ENCODE data around the gene IL17RB.

Gene IL17RB

DNA sequence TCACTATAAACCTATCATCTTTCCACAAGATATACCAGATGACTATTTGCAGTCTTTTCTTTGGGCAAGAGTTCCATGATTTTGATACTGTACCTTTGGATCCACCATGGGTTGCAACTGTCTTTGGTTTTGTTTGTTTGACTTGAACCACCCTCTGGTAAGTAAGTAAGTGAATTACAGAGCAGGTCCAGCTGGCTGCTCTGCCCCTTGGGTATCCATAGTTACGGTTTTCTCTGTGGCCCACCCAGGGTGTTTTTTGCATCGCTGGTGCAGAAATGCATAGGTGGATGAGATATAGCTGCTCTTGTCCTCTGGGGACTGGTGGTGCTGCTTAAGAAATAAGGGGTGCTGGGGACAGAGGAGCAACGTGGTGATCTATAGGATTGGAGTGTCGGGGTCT lies 33.9 kb upstream of the IL17RB start:
- DNase-seq (ENCODE audit: low read depth in 2 of 3, low spot score in 1 of 3), result no peak

DNA sequence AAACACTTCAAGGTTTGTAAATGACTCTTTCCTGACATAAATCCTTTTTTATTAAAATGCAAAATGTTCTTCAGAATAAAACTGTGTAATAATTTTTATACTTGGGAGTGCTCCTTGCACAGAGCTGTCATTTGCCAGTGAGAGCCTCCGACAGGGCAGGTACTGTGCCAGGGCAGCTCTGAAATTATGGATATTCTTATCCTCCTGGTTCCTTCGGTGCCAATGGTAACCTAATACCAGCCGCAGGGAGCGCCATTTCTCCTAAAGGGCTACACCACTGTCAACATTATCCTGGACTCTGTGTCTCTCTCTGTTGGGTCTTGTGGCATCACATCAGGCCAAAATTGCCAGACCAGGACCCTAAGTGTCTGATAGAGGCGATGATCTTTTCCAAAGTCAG lies 33.1 kb upstream of the IL17RB start:
- DNase-seq (ENCODE audit: low read depth in 2 of 3, low spot score in 1 of 3), result no peak

DNA sequence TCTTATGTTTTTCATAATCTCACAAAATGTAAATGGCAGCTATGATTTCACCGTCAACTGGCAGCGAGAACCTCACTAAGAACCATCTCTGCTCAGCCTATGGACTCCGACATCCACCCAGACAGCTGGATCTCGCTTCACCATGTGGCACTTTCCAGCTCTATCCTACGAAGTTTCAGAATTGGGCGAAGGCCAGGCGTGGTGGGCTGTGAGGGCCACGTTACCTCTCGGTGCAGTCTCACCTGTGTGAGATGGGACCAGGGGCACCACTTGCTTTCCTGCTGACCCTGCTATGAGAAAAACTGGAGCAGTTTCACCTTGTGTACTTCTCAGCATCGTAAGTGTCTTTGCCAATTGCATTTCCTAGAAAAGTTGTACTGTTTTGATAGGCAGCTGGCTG lies 32.5 kb upstream of the IL17RB start:
- DNase-seq (ENCODE audit: low read depth in 2 of 3, low spot score in 1 of 3), result no peak

DNA sequence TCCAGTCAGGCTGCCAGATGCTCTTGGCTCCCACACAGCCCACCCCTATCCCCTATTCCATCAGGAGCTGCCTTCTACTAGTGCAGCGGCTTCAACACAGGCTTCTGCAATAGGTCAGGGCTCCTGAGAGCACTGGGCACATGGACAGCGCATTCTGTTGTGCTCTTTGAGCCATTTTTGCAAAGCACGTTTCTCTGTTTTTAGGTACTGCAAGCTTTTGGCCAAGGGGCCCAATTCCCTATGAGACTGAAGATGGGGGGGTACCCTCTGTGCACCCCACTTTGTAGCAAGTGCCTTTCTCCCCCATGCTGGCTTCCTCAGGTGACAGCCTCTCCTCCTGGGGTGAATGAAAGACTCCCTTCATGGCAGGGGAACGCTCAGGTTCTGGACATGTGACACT lies 31.3 kb upstream of the IL17RB start:
- DNase-seq (ENCODE audit: low read depth in 2 of 3, low spot score in 1 of 3), result no peak

DNA sequence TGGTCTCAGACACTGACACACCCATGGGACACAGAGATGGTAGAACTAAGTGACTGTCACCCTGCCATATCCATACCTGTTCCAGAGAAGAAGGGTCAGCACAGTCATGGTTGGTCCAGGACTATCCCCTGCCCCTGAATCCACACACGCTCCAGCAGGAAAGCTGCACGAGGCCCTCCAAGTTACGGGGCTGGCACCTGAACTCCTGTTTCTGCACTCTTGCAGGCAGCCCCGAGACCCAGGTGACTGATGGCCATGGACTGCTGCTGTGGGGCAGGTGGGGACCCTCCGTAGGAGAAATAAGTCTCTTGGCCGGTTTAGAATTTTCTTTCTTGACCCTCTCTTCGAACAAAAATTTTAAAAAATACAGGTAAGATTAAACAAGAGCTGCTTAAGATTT lies 30.7 kb upstream of the IL17RB start:
- DNase-seq (ENCODE audit: low read depth in 2 of 3, low spot score in 1 of 3), result no peak

DNA sequence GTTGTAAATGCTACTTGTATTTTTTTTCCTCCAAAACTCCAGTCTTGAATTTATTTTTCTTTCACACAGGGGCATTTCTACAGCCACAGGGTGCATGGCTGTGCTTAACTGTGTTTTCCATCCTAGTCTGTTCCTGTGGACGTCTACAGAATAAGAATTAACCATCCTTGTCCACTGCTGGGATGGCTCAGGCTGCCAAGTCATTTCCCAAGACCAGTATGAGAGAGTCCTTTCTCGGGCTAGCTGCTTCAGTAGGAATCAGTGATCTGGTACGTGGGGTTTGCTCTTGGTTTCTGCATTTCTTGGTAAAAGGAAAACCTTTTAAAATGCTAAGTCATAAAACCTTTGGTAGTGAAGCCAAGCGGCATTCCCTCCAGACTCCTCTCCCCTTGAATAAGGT lies 29.9 kb upstream of the IL17RB start:
- DNase-seq (ENCODE audit: low read depth in 2 of 3, low spot score in 1 of 3), result no peak

DNA sequence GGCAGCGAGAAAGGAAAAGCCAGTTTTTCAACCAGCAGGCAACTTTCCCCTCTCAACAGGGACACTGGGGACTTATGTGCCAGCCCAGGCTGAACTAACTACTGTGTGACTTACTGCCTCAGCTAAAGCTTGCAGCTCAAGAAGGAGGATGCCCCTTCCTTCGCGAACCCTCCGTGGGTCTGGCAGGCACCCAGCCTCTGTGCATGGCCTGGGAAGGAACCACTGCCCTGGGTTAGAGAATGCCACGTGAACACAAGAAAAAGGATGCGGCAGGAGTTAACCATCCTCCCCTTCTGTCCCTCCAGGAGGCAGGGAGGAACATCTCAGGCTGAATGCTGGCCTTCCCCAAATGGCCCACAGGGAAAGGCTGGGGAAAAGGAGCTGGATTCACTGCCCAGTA lies 29.2 kb upstream of the IL17RB start:
- no peak for DNase-seq (ENCODE audit: low read depth in 2 of 3, low spot score in 1 of 3)

DNA sequence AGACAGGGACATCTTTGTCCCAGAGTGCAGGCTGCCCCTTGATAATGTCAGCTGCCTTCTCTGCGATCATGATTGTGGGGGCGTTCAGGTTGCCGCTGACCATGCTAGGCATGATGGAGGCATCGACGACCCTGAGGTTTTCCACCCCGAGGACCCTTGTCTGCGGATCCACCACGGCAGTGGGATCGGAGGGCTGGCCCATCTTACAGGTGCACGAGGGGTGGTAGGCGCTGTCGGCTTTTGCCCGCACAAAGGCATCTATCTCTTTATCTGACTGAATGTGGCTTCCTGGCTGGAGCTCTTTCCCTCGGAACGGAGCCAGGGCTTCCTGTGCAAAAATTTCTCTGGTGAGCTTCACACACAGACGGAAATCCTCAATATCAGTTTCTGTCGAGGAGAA lies 28.6 kb upstream of the IL17RB start:
- no peak for DNase-seq (ENCODE audit: low read depth in 2 of 3, low spot score in 1 of 3)

DNA sequence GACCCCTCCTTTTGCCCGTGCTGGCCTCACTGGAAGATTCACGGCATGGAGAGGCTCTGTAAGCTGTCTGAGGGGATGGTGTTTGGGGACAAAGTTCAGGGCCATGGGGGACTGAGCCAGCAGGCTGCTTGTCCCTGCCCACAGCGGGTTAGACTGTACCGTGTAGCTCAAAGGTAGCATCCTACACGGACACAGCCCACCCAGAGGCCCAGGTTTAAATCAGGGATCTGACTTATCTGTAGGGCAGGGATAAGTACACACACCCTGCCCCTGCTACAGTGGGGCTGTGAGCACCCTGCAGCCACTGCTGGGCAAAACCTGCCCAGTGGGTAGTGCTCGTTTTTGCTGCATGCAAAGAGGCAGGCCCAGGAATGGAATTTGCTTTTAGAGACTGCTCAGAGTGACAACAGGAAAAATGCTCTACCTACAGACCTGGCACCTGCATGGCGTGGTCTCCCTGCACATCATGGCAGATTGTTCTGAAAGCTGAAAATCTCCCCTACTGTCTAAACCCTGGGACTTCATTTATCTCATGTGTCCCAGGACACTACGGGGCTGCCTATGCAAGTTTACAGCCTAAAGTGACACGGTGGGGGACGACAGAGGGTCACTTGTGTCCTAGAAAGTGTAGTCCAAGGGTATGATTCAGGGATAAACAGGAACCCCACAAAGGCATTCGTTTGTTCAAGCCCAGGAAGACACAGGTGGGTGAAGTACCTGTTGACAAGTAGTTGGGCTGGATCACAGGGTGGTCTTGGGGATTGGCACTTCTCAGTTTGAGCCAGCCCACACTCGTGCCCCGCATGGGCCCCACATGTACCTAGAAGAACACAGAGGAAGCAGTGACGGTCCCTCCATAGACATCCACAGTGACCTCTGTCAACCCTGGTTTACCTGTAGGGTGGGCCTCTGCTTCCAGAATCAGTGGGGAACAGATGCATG lies 27.9 kb upstream of the IL17RB start:
- DNase-seq (ENCODE audit: low read depth in 2 of 3, low spot score in 1 of 3), result no peak

DNA sequence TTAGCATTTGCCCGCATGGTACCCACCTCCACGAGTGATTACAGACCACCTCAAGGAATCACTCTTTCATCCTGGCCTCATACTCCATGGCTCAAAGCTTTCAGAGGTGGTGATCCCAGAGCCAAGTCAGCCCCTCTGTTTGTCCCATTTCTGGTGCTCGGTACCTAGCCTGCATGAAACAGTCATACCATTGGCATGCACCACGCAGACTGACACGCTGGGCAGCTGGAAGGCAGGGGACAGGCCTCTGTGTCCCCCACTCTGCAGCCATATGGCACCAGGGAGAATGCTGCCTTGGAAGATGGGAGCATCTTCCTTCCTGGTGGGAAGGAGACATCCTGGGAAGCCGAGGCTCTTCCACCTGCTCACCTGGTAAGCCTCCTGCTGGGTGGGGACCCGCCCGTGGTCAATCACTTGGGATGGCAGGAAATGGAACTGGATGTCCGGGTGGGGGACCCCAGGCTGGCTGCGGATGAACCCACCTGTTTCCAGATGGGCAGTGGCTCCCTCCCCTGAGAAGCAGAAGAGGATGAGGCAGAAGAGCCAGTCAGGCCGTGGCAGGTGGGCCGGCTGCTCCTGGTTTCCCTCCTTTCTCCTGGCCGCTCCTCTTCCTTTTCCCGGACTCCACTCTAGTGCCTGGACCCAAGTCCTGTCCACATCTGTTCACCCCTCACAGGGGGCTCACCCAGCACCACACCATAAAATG lies 27.1 kb upstream of the IL17RB start:
- no peak for DNase-seq (ENCODE audit: low read depth in 2 of 3, low spot score in 1 of 3)

DNA sequence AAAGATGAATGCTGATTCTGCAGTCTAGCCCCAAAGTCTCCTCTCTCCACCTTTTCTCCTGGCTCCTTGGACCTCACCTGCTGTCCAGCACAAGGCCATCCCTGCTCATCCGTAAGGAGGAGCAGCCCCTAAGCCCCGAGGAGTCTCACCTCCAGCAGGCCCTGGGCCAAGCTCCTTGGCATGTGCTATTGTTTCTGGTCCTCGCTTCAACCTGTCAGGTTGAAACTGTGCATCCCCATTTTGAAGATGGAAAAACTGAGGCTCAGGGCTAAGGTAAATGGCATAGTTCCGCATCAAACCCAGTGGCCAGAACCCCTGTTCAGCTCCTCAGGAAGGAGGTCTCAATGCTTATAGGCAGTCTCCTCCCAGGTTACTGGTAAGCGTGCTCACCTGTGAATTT lies 26.3 kb upstream of the IL17RB start:
- no peak for DNase-seq (ENCODE audit: low read depth in 2 of 3, low spot score in 1 of 3)

DNA sequence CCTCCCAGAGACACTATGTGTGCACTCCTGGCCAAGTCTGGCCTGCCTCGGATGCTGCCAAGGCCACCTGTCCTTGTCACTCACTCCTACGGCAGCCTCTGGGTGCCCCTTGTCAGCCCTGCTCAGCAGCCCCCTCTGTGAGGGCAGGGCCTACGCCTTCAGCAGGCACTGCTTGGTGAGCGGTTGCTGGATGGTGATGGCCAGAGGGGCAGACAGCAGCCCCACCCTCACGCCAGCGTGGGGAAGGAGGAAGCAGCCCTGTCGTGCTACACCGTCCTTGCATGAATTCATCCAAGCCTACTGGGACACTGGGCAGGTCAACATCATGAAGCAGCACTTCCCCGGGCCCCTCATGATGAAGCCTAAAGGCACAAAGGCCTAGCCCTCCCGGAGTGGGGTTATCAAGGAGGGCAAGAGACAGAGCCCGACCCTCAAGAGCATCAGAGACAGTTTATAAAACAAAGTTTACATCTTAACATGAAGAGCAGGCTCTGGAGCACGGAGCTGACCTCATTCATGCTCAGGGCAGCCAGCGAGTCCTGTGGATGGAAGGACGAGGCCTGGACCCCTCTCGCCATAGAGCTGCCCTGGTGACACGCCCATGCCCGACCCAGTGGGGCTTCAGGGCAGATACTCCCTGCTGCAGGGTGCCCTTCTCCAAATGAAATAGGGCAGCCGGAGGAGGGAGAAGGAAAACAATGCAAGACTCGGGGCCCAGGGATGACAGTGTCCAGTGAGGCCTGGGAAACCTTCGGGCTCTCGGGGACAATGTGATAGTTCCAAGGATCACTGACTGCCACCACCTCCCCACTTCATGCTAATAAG lies 25.4 kb upstream of the IL17RB start:
- no peak for DNase-seq (ENCODE audit: low read depth in 2 of 3, low spot score in 1 of 3)

DNA sequence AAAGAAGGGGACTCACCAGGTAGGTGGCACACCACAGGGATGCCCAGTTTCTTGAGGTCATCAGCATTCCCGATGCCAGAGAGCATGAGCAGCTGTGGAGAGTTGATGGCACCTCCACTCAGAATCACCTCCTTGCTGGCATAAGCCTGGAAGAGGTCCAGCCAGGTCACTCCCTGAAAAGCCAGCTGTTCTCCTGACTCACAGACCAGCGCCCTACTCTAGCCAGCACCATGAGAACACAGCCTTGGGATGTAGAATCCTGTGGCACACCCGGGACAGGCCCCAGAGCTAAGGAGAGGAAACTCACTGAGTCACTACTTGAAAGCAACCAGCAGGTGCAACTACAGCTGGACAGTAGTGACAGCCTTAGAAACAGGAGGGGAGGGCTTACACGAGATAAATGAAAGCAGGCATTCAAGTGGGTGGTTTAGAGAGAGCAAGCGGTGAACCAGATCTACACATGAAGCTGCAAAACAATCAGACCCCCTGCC lies 24.7 kb upstream of the IL17RB start:
- DNase-seq (ENCODE audit: low read depth in 2 of 3, low spot score in 1 of 3), result no peak

DNA sequence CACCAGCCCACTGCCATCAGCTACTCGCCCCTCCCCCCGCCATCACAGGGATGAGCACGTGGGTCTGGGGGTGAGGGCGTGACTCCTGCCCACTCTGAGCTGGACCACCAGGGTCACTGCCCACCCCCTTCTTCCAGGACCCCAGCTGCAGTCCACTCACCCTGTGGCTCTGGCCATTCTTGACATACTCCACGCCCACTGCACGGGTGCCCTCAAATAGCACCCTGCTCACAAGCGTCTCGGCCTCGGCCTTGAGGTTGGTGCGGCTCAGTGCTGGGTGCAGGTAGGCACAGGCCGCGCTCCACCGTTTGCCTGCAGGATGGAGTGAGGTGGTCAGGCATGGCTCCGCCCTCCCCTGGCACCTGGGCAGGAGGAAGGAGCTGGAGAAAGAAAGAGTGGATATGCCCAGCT lies 24.0 kb upstream of the IL17RB start:
- no peak for DNase-seq (ENCODE audit: low read depth in 2 of 3, low spot score in 1 of 3)

DNA sequence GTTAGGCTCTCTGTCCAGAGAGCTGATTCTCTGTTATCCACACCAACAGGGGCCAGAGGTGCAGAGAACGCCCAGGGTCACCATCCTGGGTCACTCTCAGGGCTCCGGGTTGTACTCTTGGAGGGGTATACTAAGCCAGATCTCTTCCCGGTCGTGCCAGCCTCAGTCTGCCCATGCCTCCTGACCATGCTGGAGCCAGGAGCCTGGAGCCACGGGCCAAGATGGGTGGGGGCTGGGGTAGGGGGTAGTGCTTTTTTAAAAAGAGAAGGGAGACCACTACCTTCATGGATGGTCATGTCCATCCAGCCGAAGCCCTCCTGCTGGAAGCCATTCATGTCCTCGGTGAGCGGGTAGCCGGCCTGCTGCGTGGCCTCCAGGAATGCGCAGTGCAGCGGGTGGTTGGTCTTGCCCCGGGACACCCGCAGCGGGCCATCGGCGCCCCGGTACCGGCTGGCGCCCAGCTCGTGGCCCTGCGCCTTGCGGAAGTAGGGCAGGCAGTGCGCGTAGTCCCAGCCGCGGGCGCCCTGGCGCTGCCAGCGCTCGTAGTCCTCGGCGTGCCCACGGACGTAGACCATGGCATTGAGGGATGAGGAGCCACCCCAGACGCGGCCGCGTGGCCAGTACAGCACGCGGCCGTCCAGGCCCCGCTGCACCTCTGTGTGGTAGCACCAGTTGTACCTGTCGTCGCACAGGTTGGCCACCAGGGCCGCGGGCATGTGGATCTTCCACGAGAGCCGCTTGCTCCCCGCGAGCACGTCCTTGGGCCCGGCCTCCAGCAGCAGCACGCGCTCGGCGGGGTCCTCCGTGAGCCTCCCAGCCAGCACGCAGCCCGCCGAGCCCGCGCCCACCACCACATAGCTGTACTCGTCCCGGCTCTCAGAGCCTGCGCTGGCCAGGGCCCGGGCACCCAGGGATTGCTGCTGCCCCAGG lies 23.1 kb upstream of the IL17RB start:
- DNase-seq (ENCODE audit: low read depth in 2 of 3, low spot score in 1 of 3), result no peak

DNA sequence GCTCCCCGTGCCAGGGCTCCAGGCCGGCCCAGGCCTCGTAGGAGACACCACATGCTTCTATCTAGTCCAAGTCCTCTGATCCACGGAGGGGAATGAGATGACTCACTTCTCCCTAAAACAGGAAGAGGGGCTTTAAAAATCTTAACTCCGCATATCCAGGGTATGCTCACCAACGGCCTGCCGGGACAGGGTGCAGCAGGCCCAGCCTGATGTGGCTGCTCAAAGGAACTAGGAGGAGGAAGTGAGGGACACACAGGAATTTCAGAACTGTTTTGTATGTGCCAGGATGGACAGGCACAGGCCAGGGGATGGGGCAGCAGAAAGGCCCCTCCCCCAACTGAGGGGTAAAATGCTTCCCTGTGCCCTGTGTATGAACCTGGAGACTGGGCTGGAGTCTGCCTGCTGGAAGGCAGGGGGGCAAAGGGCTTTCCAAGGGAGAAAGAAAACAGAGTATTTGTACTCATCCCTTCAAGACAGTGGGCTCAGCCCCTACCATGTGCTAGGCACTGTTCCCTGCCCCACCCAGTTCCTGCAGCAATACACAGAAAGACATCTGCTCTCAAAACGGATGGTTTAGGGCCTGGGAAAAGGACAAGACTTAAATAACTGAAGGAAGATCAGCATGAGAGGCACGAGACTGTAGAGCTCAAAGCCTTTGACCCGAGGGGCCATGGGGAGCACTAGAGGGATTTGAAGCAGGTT lies 22.3 kb upstream of the IL17RB start:
- DNase-seq (ENCODE audit: low read depth in 2 of 3, low spot score in 1 of 3), result no peak

DNA sequence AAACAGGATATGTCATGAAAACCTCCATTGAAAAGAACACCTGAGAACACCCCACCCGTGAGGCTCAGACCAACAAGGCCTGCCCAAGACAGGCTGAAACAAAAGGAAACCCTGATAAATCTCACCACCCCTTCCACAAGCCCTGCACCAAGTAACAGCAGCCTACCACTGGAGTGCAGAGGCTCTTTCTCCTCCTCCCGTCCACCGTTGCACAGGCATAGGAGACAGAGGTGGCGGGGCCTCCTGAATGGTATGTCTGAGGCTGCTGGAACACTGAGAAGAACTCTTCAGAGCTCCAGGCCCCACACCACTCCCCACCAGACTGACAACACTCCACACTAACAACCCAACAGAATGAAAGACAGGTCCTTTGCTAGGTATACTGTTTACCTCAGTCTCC lies 21.6 kb upstream of the IL17RB start:
- DNase-seq (ENCODE audit: low read depth in 2 of 3, low spot score in 1 of 3), result no peak

DNA sequence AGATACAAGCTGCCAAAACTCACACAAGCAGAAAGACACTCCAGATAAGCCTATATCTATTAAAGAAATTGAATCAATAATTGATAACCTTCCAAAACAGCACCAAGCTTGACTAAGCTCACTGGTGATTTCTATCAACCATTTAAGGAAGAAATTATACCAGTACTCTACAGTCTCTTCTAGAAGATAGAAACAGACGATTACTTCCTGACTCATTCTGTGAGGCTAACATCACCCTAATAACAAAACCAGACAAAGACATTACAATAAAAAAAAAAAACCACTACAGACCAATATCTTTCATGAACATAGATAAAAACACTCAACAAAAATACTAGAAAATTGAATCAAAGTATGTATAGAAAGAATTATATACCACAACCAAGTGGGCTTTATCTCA lies 20.3 kb upstream of the IL17RB start:
- no peak for DNase-seq (ENCODE audit: low read depth in 2 of 3, low spot score in 1 of 3)

DNA sequence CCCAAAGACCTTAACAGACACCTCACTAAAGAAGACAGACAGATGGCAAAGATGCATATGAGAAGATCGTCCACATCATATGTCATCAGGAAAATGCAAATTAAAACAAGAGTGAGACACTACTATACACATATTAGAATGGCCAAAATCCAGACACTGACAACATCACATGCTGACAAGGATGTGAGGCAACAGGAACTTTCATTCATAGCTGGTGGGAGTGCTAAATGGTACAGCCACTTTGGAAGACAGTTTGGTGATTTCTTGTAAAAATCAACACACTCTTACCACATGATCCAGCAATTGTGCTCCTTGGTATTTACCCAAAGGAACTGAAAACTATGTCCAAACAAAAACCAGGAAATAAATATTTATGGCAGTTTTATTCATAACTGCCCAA lies 17.8 kb upstream of the IL17RB start:
- DNase-seq (ENCODE audit: low read depth in 2 of 3, low spot score in 1 of 3), result no peak

DNA sequence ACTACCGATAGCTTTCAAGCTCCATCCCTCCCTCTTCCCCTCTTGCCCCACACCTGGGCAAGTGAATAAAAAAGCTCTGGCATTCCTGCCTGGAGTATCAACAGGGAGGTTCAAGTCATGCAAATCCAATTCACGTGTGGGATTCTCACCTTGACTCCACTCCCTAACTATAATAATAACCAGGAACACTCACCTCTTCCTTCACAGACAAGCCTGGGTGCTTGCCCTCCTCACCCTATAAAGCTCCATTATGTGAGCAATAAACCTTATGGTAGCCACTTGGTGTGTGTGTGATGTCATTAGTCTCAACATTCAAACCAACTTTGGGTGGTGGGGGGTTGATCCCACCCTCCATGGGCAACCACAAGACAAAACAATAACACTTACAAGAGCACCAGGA lies 16.8 kb upstream of the IL17RB start:
- DNase-seq (ENCODE audit: low read depth in 2 of 3, low spot score in 1 of 3), result no peak

All from stimulated activated CD4-positive, alpha-beta T cell treated with anti-CD3 and anti-CD28 coated beads, Interleukin-12 subunit alpha, Interleukin-12 subunit beta, amount 100 ng/mL, for 48 hours (primary cell).